K562 (cell line): ENCODE measurements around the gene MOG. TPM values are rescaled to one million over a fixed set of nuclear protein-coding genes. Genes with fewer than 3 reads are reported as not detected.

ENCODE experiments used
- ATAC-seq: fragments of 200-7000 bp; cut with Tn5 transposase; 3 replicates; pipeline ENCODE4 v1.9.1; 2020; ENCODE audit warnings: moderate library complexity
- BruUV-seq: library from RNA; stranded (reverse); fragments of 400-500 nt; replicated peaks from 2 replicates; lab custom pipeline; 2021; lab: Mats Ljungman, UMichigan
- CTCF ChIA-PET: fragments of 300-600 bp; formaldehyde crosslinking; extraction: SDS; loops from one replicate; lab custom pipeline; 2021; ENCODE audit warnings: low intra/inter-chr PET ratio; lab: Yijun Ruan, JAX
- POLR2A ChIA-PET: fragments of 300-600, 350-650 bp; sonication (Branson Sonifier 250); formaldehyde crosslinking; extraction: SDS; loops from one replicate; lab custom pipeline; 2021; ENCODE audit warnings: antibody characterized with exemption, inconsistent platforms; lab: Yijun Ruan, JAX
- DNase-seq, 4 experiments: peaks; one replicate each; pipeline versions ENCODE4 v3.0.0 to v3.0.0-alpha.2; 2011 to 2018; ENCODE audit warnings: low spot score in 3 of 4, mixed read lengths in 3 of 4; ENCODE audit errors: extremely low read depth in 1 of 4
- FAIRE-seq: peaks from 2 replicates; lab custom pipeline; 2011; peaks lifted over from hg19 to GRCh38; lab: Jason Lieb, UNC
- H2AFZ ChIP-seq: 2 replicates; pipeline ENCODE4 v1.6.0; 2011; ENCODE audit warnings: low read depth, low read length, control low read depth, inconsistent platforms
- H3K27ac ChIP-seq: fragments of 200-600 bp; 3 replicates; pipeline ENCODE4 v1.8.0; 2011; ENCODE audit warnings: low read depth, mild to moderate bottlenecking, control low read depth, inconsistent platforms, low read length, moderate library complexity, mixed read lengths; ENCODE audit errors: extremely low read depth
- H3K27me3 ChIP-seq, 2 experiments: fragments of 300-600 bp in 1 of 2; 2 replicates in 1 of 2; 3 replicates in 1 of 2; pipeline versions ENCODE4 v1.6.0 to v1.8.0; 2011; ENCODE audit warnings: inconsistent platforms in 2 of 2, low read length in 2 of 2, mild to moderate bottlenecking in 1 of 2, mixed read lengths in 1 of 2, moderate library complexity in 1 of 2; ENCODE audit not compliant: control insufficient read depth in 2 of 2, insufficient read depth in 2 of 2
- H3K36me3 ChIP-seq: fragments of 300-600 bp; 3 replicates; pipeline ENCODE4 v1.8.0; 2011; ENCODE audit warnings: mild to moderate bottlenecking, low read length, inconsistent platforms; ENCODE audit not compliant: control insufficient read depth, insufficient read depth
- H3K4me1 ChIP-seq, 2 experiments: fragments of 200-600 bp in 1 of 2; replicated peaks in 1 of 2; 2 replicates in 1 of 2; 3 replicates in 1 of 2; pipeline versions ENCODE4 v1.5.1 to v1.8.0; 2011; ENCODE audit warnings: inconsistent platforms in 2 of 2, low read length in 2 of 2, mild to moderate bottlenecking in 1 of 2, mixed read lengths in 1 of 2, moderate library complexity in 1 of 2; ENCODE audit not compliant: control insufficient read depth in 2 of 2, insufficient read depth in 2 of 2
- H3K4me2 ChIP-seq: 2 replicates; pipeline ENCODE4 v1.6.1; 2011; ENCODE audit warnings: low read length, control low read depth, inconsistent platforms, mixed read lengths; ENCODE audit not compliant: insufficient read depth
- H3K4me3 ChIP-seq: fragments of 200-600 bp; sonication (generic), shearing (Covaris generic); 2 replicates; pipeline ENCODE4 v1.5.1; 2016; ENCODE audit warnings: control low read depth, inconsistent platforms
- H3K79me2 ChIP-seq: fragments of 200-600 bp; 3 replicates; pipeline ENCODE4 v1.8.0; 2011; ENCODE audit warnings: low read length, inconsistent platforms; ENCODE audit not compliant: control insufficient read depth, insufficient read depth
- H3K9ac ChIP-seq, 2 experiments: 2 replicates each; pipeline versions ENCODE4 v1.6.0 to v1.6.1; 2011; ENCODE audit warnings: low read depth in 2 of 2, low read length in 2 of 2, control low read depth in 1 of 2, inconsistent platforms in 1 of 2, mild to moderate bottlenecking in 1 of 2, mixed read lengths in 1 of 2; ENCODE audit not compliant: insufficient read depth in 1 of 2
- H3K9me1 ChIP-seq: one replicate; pipeline ENCODE4 v1.6.0; 2011; ENCODE audit warnings: inconsistent platforms, mild to moderate bottlenecking, low read length, moderate library complexity; ENCODE audit not compliant: control insufficient read depth, insufficient read depth
- H3K9me3 ChIP-seq: replicated peaks from 2 replicates; pipeline ENCODE4 v1.5.1; 2011; ENCODE audit warnings: low read depth, low read length, inconsistent platforms; ENCODE audit not compliant: control insufficient read depth, insufficient read depth
- H4K20me1 ChIP-seq: replicated peaks from 2 replicates; pipeline ENCODE4 v1.6.1; 2011; ENCODE audit warnings: low read length, inconsistent platforms, mixed read lengths; ENCODE audit not compliant: control insufficient read depth, insufficient read depth
- BCL6 ChIP-seq: fragments of 250-450 bp; sonication (Bioruptor Pico); IDR thresholded peaks from 2 replicates; pipeline ENCODE4 v1.4.0; 2020
- CC2D1A ChIP-seq: fragments of 450-650 bp; IDR thresholded peaks from 2 replicates; pipeline ENCODE4 v1.6.1; 2017; ENCODE audit warnings: mild to moderate bottlenecking
- CHD4 ChIP-seq: fragments of 200-600 bp; sonication (generic); IDR thresholded peaks from 3 replicates; pipeline ENCODE4 v1.6.1; 2012; ENCODE audit warnings: low read depth, mild to moderate bottlenecking, mixed read lengths, low read length, inconsistent platforms; ENCODE audit not compliant: insufficient read depth, insufficient replicate concordance, poor library complexity, severe bottlenecking
- FOXA3 ChIP-seq, 2 experiments: fragments of 450-650 bp in 1 of 2; sonication (generic) in 1 of 2; formaldehyde crosslinking; IDR thresholded peaks in 1 of 2; conservative IDR thresholded peaks in 1 of 2; 2 replicates each; pipeline versions ENCODE4 v1.4.0 to v1.8.0; 2020 to 2022; ENCODE audit warnings: mild to moderate bottlenecking in 2 of 2, missing genetic modification reagents in 1 of 2
- FOXJ3 ChIP-seq: sonication (generic); formaldehyde crosslinking; IDR thresholded peaks from 2 replicates; pipeline ENCODE4 v1.4.0; 2020; ENCODE audit warnings: mild to moderate bottlenecking, missing genetic modification reagents
- GTF2A2 ChIP-seq: IDR thresholded peaks from 2 replicates; pipeline ENCODE4 v1.6.1; 2016; ENCODE audit warnings: mild to moderate bottlenecking, missing genetic modification characterization, missing compliant biosample characterization
- HIVEP1 ChIP-seq: fragments of 250-450 bp; sonication (Bioruptor Pico); IDR thresholded peaks from 2 replicates; pipeline ENCODE4 v1.4.0; 2020; ENCODE audit warnings: mild to moderate bottlenecking
- HMGXB4 ChIP-seq: sonication (generic); formaldehyde crosslinking; IDR thresholded peaks from 2 replicates; pipeline ENCODE4 v1.8.1; 2023; ENCODE audit warnings: mild to moderate bottlenecking, missing genetic modification reagents
- L3MBTL2 ChIP-seq: fragments of 450-650 bp; IDR thresholded peaks from 2 replicates; pipeline ENCODE4 v1.6.1; 2016; ENCODE audit warnings: mild to moderate bottlenecking, moderate library complexity
- NRF1 ChIP-seq, 2 experiments: fragments of 450-650 bp; IDR thresholded peaks in 1 of 2; conservative IDR thresholded peaks in 1 of 2; 2 replicates each; pipeline ENCODE4 v1.6.1; 2014; ENCODE audit warnings: mild to moderate bottlenecking in 2 of 2
- PATZ1 ChIP-seq: fragments of 250-450 bp; sonication (Bioruptor Pico); IDR thresholded peaks from 2 replicates; pipeline ENCODE4 v1.5.0; 2020; ENCODE audit warnings: mild to moderate bottlenecking, borderline replicate concordance
- RUNX1 ChIP-seq: sonication (generic); IDR thresholded peaks from 2 replicates; pipeline ENCODE4 v1.6.1; 2016; ENCODE audit warnings: antibody characterized with exemption, low read depth
- SRSF1 ChIP-seq: fragments of 200-400 bp; formaldehyde crosslinking; IDR thresholded peaks from 2 replicates; pipeline ENCODE4 v1.6.1; 2017; ENCODE audit warnings: mild to moderate bottlenecking, low read depth, low read length, moderate library complexity
- TBP ChIP-seq: optimal IDR thresholded peaks from 2 replicates; pipeline ENCODE3; 2011; ENCODE audit warnings: low read depth, low read length, improper control_type of control experiment
- ZKSCAN1 ChIP-seq: fragments of 150-350 bp; IDR thresholded peaks from 2 replicates; pipeline ENCODE4 v1.6.1; 2016; ENCODE audit warnings: low read depth, low read length
- ZNF644 ChIP-seq: fragments of 200-800 bp; sonication (Bioruptor generic); IDR thresholded peaks from 2 replicates; pipeline ENCODE4 v1.6.1; 2016; ENCODE audit warnings: low read depth, missing genetic modification characterization, missing compliant biosample characterization
- in situ Hi-C: fragments of 300-500 bp; cut with MboI; formaldehyde crosslinking; loops from 4 replicates; pipeline ENCODE4 v1.15.0; 2018; ENCODE audit warnings: inconsistent platforms, mixed read lengths
- intact Hi-C: fragments of 100-400 bp; cut with micrococcal nuclease; formaldehyde crosslinking; loops from 2 replicates; pipeline ENCODE4 v1.14.2; 2022
- polyA plus RNA-seq, 8 experiments: library from polyadenylated mRNA; depleted of rRNA in 4 of 8; stranded (reverse) in 5 of 8; unstranded in 3 of 8; fragments of >200 nt; fragmentation: Nextera tagmentation in 2 of 8; fragmentation: Illumina TruSeq in 1 of 8; extraction: Ambion mirVana in 2 of 8; extraction: Trizol in 1 of 8; gene quantifications; 2 replicates each; pipeline versions ENCODE4 v1.2.1 to v1.2.3, GENCODE V29; 2011 to 2014; ENCODE audit warnings: inconsistent platforms in 1 of 8, missing spikeins in 1 of 8
- total RNA-seq, 7 experiments: library from RNA; depleted of rRNA in 6 of 7; stranded (reverse); fragments of >200 nt in 6 of 7; fragmentation: Illumina TruSeq in 2 of 7; extraction: Trizol in 2 of 7; gene quantifications; 2 replicates each; pipeline versions ENCODE4 v1.2.1 to v1.2.3, GENCODE V29; 2011 to 2021; ENCODE audit warnings: low replicate concordance in 1 of 7
- TF ChIP-seq, protein P1 (sequence below): fragments of 250-450 bp; sonication (Bioruptor Pico); IDR thresholded peaks from 2 replicates; pipeline ENCODE4 v1.8.0; 2021; ENCODE audit warnings: mild to moderate bottlenecking, moderate library complexity
- TF ChIP-seq, protein P2 (sequence below): fragments of 450-650 bp; formaldehyde crosslinking; IDR thresholded peaks from 2 replicates; pipeline ENCODE4 v1.4.0; 2022; ENCODE audit warnings: missing genetic modification characterization

Gene MOG
- total and polyA plus RNA-seq, 9 of the 15 experiments (the other 6 are each of a cell fraction or from before 2014, with no cell fraction given) = not detected

GRCh38 chr6:29608131-29608530 is 48.8 kb upstream of the MOG start:
- H3K9me1 ChIP-seq = peaks cover 5% of the 10 kb centered on the region
- H2AFZ ChIP-seq = no peak overlapping the region
- ATAC-seq (no peak), DNase-seq (no peak), FAIRE-seq (no peak)
- H3K27ac ChIP-seq = no peak overlapping the region
- H3K4me2 ChIP-seq = no peak overlapping the region
- no peaks in the 10 kb centered on the region for H3K27me3 ChIP-seq
- H3K4me3 ChIP-seq = no peak overlapping the region
- H3K36me3 ChIP-seq = peaks cover 97% of the 10 kb centered on the region
- intact Hi-C loops (no loop called here), in situ Hi-C loops (loop anchor here (10.0 kb wide), 1 partner anchor 913 kb away; no protein-coding TSS in a partner anchor)
- CTCF ChIA-PET = no interaction called here
- no peaks in the 10 kb centered on the region for H3K79me2 ChIP-seq
- no peaks in the 10 kb centered on the region for H3K9me3 ChIP-seq
- no peaks in the 10 kb centered on the region; a peak in 2 of 5 replicates for H3K4me1 ChIP-seq
- peaks cover 11% of the 10 kb centered on the region for H4K20me1 ChIP-seq
- POLR2A ChIA-PET = interaction anchor here (0.7 to 0.9 kb wide), 3 partner anchors 9 to 40 kb away, joined by 3 read pairs; no protein-coding TSS in a partner anchor
- no TSS peak for BruUV-seq
- no peak overlapping the region for H3K9ac ChIP-seq
- no peak for TF ChIP-seq FOXA3 (CRISPR knock-in tag; conservative IDR thresholded peaks at IDR 0.05 in 1 of 2, IDR thresholded peaks at IDR 0.05 in 1 of 2)
- TF ChIP-seq GTF2A2 (tag) = no peak
- no peak for TF ChIP-seq HMGXB4 (CRISPR knock-in tag)
- no peak for TF ChIP-seq CC2D1A
- TF ChIP-seq, protein P1, sequence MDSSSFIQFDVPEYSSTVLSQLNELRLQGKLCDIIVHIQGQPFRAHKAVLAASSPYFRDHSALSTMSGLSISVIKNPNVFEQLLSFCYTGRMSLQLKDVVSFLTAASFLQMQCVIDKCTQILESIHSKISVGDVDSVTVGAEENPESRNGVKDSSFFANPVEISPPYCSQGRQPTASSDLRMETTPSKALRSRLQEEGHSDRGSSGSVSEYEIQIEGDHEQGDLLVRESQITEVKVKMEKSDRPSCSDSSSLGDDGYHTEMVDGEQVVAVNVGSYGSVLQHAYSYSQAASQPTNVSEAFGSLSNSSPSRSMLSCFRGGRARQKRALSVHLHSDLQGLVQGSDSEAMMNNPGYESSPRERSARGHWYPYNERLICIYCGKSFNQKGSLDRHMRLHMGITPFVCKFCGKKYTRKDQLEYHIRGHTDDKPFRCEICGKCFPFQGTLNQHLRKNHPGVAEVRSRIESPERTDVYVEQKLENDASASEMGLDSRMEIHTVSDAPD (CRISPR knock-in tag) = no peak
- TF ChIP-seq RUNX1 = no peak
- TF ChIP-seq NRF1 (conservative IDR thresholded peaks at IDR 0.05 in 1 of 2, IDR thresholded peaks at IDR 0.05 in 1 of 2) = no peak
- TF ChIP-seq PATZ1 (CRISPR knock-in tag) = no peak
- no peak for TF ChIP-seq SRSF1
- no peak for TF ChIP-seq CHD4
- no peak for TF ChIP-seq ZNF644
- TF ChIP-seq TBP = no peak
- TF ChIP-seq BCL6 (CRISPR knock-in tag) = no peak
- TF ChIP-seq, protein P2, sequence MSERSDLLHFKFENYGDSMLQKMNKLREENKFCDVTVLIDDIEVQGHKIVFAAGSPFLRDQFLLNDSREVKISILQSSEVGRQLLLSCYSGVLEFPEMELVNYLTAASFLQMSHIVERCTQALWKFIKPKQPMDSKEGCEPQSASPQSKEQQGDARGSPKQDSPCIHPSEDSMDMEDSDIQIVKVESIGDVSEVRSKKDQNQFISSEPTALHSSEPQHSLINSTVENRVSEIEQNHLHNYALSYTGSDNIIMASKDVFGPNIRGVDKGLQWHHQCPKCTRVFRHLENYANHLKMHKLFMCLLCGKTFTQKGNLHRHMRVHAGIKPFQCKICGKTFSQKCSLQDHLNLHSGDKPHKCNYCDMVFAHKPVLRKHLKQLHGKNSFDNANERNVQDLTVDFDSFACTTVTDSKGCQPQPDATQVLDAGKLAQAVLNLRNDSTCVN (CRISPR knock-in tag) = no peak
- no peak for TF ChIP-seq FOXJ3 (CRISPR knock-in tag)
- TF ChIP-seq HIVEP1 (CRISPR knock-in tag) = no peak
- TF ChIP-seq ZKSCAN1 = no peak
- no peak for TF ChIP-seq L3MBTL2
